Heart left ventricle (tissue), 13 donors: Measurements from ENCODE around the gene SLC13A3.

Experiments used
- POLR2A ChIP-seq, 2 donors: fragments of 450-650 bp; IDR thresholded peaks; one replicate each; pipeline ENCODE4 v1.6.1; 2017; ENCODE audit warnings: antibody characterized with exemption in 2 of 2, mild to moderate bottlenecking in 2 of 2, moderate library complexity in 2 of 2
- TF ChIP-seq, protein P1 (sequence below), 12 donors: fragments of 200-600 bp; sonication (generic) in 4 of 12; IDR thresholded peaks; one replicate each; pipeline versions ENCODE4 v1.5.0 to v1.8.0; 2018 to 2022; ENCODE audit warnings: antibody characterized with exemption in 12 of 12, mild to moderate bottlenecking in 5 of 12
- donor health status: ischemic (EF 13 %, LVEDD 7.1; RV severe dilation, severe dysfunction).
- donor health status: DM: no; HTN: yes; CAD: no.
- donor health status: DM: no; HTN: no; CAD: no.
- donor health status: ischemic (EF 25% LVEDD 6.9; RV normal size, moderate dysfunction).
- donor health status: ischemic (EF 25% LVEDD 5.7; RV mildly dilated, moderate dysfunction).
- donor health status: ischemic (EF 35%, LVEDD 5.7; RV mildly dilated, moderate dysfunction).
- donor health status: nonischemic (EF 11% LVEDD 7.7; RV severe dilation, severe dysfunction).
- donor health status: DM: yes; HTN: yes; CAD: no.
- donor health status: PGD.
- donor health status: ischemic (EF 29% LVEDD 5.4; RV normal size, mild dysfunction).
- donor health status: nonischemic (EF 23%, LVEDD 6.1; RV moderate dilation, normal function).

DNA sequence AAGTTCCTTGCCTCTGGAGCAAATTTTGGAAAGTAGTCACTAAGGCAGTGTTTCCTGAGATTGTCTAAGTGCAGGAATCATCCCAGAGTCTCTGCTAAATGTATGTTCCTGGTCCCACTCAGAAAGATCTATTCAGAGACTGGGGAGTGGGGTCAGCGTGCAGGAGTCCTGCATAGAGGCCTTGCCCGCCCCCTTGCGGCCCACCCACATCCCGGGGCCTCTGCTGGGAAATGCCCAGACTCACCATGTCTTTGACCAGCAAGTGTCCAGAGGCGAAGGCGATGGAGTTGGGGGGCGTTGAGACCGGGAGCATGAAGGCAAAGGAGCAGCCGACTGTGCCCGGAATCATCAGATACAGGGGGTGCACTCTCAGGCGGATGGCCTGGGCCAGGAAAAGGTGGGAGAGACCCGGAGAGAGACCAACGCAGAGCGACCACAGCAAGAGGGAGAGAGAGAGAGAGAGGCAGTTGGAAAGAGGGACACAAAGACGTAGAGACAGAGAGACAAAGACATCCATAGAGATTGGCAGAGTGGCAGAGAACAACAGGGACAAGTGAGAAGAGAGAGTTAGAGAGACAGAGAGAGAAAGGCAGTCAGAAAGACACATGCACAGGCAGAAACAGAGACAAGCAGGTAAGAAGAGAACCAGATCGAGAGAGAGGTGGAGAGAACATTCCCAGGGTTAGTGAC, 87.9 kb downstream of the SLC13A3 start:
- TF ChIP-seq, protein P1, sequence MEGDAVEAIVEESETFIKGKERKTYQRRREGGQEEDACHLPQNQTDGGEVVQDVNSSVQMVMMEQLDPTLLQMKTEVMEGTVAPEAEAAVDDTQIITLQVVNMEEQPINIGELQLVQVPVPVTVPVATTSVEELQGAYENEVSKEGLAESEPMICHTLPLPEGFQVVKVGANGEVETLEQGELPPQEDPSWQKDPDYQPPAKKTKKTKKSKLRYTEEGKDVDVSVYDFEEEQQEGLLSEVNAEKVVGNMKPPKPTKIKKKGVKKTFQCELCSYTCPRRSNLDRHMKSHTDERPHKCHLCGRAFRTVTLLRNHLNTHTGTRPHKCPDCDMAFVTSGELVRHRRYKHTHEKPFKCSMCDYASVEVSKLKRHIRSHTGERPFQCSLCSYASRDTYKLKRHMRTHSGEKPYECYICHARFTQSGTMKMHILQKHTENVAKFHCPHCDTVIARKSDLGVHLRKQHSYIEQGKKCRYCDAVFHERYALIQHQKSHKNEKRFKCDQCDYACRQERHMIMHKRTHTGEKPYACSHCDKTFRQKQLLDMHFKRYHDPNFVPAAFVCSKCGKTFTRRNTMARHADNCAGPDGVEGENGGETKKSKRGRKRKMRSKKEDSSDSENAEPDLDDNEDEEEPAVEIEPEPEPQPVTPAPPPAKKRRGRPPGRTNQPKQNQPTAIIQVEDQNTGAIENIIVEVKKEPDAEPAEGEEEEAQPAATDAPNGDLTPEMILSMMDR (IDR thresholded peaks at IDR 0.05): no peak
- TF ChIP-seq POLR2A (IDR thresholded peaks at IDR 0.05): no peak
